ENCODE measurements around the gene ARRDC5.

DNA sequence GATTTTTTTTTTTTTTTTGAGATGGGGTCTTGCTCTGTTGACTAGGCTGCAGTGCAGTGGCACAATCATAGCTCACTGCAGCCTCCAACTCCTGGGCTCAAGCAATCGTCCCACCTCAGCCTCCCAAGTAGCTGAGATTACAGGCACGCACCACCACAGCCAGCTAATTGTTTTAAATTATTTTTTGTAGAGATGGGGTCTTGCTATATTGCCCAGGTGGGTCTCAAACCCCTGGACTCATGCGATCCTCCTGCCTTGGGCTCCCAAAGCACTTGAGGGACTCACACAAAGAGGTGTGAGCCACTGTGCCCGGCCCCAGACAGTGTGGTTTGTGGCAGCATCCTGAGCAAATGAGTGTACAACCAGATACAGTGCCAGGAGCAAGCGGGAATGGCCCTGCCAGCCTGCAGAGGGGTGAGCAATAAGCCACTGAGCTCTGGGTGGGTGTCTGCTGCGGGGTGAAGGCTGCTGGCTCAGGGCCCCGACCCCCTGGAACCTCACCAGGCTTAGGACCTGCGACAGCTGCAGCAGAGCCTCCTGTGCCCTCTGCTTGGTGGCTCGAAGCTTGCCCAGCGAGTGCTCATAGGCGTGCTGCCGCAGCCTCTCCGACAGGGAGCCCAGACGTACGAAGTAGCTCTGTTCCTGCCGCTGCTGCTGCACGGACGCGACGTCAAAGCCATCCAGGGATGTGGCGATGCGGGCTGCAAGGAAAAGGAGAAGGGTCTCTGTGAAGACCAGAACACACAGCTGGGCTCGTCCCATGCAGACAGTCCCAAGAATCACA is 55.3 kb downstream of the ARRDC5 start:
- TF ChIP-seq, protein P1, sequence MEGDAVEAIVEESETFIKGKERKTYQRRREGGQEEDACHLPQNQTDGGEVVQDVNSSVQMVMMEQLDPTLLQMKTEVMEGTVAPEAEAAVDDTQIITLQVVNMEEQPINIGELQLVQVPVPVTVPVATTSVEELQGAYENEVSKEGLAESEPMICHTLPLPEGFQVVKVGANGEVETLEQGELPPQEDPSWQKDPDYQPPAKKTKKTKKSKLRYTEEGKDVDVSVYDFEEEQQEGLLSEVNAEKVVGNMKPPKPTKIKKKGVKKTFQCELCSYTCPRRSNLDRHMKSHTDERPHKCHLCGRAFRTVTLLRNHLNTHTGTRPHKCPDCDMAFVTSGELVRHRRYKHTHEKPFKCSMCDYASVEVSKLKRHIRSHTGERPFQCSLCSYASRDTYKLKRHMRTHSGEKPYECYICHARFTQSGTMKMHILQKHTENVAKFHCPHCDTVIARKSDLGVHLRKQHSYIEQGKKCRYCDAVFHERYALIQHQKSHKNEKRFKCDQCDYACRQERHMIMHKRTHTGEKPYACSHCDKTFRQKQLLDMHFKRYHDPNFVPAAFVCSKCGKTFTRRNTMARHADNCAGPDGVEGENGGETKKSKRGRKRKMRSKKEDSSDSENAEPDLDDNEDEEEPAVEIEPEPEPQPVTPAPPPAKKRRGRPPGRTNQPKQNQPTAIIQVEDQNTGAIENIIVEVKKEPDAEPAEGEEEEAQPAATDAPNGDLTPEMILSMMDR (IDR thresholded peaks at IDR 0.05; ENCODE audit: low read depth, low read length, poor library complexity, severe bottlenecking), result no peak
- TF ChIP-seq EZH2phosphoT487 (IDR thresholded peaks at IDR 0.05; ENCODE audit: borderline replicate concordance, low read length), result no peak

Measured in DOHH2 (cell line).